KG1 (cell line): ENCODE data around the gene LENG9.
"Not testable (repeated sequence)": the region's sequence is repeated elsewhere in the genome, so short reads cannot be mapped to it uniquely, and the experiment has no call there.

ENCODE experiments used
- DNase-seq: peaks from one replicate; lab custom pipeline; 2025; lab: John Stamatoyannopoulos, UW

LENG9 gene

GRCh38 chr19:54478677-54479266 lies 15.2 kb upstream of the LENG9 start:
- DNase-seq = peak; percentile 45

- no peak for DNase-seq
Observed at GRCh38 chr19:54477650-54478049, 14.1 kb upstream of the LENG9 start.

- DNase-seq = no peak
Observed at GRCh38 chr19:54475706-54476105, 12.1 kb upstream of the LENG9 start.

GRCh38 chr19:54473892-54474372 lies 10.4 kb upstream of the LENG9 start:
- DNase-seq = no peak

DNA sequence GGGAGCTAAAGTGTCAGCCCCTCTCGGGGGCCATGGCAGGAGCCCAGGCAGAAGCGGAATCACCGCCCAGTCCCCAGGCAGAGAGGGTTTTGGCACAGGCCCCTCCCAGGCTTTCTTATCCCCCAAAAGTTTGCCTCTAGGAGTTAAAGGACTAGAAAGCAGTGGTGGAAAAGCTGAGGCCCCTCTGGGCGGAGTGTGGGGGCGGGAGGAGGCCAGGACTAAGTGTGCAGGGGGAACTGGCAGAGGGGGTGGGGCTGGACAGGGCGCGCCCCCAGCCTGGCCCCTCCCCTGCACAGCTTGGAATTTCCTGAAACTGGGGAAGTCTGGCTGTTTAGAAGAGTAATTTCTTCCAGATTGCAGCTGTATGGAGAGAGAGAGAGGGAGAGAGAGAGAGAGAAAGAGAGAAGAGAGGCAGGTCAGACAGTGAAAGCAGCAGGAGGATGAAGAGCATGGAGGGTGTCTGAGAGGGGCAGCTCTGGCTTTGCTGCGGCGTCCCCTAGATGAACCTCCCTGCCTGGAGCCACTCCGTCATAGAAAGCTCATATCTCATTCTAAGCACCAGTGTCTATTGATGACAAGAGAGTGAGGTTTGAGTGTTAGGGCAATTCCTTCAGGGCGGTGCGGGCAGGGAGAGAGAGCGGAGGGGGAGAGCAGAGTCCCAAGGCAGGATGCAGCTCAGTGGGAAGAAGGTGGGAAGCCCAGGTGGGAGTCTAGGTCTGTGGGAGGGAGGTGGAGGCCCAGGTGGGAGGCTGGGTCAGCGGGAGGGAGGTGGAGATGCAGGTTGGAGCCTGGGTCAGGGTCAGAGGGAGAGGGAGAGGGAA lies 9.7 kb upstream of the LENG9 start, which contains the start of gene CDC42EP5:
Gene CDC42EP5, minus strand, starts transcription at position 226 of the 821 bp plus-strand sequence. CDS start 7,749 bp downstream, outside the sequence.
- DNase-seq = no peak

DNA sequence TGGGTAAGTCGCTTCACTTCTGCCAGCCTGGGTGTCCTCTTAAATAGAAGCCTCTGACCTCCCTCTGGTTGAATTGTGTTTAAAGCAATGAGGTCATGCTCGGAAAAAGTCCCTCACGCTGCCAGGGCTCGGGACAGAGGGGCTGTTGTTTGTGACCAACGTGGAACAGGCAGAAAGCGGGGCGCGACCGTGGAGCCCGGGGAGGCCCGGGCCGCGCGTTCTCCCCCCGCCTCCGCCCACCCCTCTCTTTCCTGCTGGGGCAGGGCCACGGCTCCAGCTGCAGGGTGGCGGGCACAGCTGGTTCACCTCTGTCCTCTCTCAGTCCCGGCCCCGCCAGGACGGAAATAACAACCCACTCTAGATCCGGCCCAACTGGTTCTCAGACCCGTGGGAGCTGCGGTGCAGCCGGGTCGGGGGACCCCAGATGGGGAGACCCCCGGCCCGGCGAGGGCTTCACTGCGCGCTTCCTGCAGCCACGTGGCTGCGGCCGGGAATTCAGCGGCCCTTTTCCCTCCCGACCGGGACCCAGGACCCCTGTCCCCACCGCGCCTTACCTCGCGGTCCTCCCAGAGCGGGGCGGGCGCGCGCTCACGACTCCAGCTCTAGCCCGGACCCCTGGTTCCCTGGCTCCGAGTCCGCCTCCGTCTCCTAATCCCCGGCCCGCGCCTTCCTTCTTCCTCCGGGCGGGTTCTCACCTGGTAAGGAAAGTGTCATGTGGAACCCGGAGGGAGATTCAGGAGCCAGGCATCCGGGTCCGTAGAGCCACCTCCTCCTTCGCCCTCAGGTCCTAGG lies 7.6 kb upstream of the LENG9 start:
- DNase-seq = no peak

GRCh38 chr19:54470276-54470887 lies 6.8 kb upstream of the LENG9 start:
- DNase-seq = no peak

DNA sequence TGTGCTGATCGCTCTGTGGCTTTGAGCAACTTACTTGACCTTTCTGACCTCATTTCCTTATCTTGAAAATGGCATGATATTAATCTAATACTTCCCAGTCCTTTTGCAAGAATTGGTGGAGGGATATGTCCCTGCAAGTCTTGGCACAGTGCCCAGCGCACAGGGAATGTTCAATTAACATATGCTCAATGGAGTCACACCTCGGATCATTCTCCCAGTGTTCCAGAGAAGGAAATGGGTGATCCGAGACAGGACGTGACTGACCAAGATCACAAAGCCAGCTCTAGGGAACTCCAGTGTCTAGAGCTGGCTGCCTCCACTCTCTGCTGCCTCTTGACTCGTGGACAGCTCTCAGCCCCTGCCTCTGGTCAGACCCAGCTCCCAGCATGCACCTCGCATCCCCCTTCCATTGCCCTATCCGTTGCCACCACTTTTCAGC lies 5.9 kb upstream of the LENG9 start:
- no peak for DNase-seq

DNA sequence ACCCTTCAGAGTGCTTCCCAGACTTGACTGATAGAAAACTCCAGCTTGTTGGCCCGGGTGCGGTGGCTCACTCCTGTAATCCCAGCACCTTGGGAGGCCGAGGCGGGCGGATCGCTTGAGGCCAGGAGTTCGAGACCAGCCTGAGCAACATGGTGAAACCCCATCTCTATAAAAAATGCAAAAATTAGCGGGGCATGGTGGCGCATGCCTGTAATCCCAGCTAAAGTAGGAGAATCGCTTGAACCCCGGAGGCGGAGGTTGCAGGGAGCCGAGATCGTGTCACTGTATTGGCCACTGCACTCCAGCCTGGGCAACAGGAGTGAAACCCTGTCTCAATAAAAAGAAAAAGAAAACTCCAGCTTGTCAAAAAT lies 2.5 kb upstream of the LENG9 start:
- DNase-seq = not testable (repeated sequence)

DNA sequence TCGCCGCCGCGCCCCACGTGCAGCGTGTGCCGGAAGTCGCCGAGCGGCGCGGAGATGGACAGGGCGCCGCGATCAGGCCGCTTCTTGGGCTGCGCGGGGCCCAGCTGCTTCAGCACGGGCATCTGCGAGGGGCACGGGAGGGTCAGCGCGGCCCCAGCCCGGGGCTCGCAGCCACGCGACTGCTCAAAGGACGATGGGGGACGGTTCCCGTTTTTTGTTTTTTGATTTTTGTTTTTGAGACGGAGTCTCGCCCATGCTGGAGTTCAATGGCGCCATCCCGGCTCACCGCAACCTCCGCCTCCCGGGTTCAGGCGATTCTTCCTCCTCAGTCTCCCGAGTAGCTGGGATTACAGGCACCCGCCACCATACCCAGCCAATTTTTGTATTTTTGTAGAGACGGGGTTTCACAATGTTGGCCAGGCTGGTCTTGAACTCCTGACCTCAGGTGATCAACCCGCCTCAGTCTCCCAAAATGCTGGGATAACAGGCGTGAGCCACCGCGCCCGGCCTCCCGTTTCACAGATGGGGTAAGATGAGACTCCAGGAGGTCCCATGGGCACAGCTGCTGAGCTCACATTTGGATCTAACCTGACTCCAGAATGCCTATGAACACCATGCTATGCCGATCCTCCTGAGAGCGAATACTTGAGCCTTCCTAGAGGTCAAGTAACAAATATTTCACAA lies 2.0 kb upstream of the LENG9 start:
- no peak for DNase-seq

GRCh38 chr19:54464630-54465425 lies 1.2 kb upstream of the LENG9 start:
- peak; percentile 82 for DNase-seq

DNA sequence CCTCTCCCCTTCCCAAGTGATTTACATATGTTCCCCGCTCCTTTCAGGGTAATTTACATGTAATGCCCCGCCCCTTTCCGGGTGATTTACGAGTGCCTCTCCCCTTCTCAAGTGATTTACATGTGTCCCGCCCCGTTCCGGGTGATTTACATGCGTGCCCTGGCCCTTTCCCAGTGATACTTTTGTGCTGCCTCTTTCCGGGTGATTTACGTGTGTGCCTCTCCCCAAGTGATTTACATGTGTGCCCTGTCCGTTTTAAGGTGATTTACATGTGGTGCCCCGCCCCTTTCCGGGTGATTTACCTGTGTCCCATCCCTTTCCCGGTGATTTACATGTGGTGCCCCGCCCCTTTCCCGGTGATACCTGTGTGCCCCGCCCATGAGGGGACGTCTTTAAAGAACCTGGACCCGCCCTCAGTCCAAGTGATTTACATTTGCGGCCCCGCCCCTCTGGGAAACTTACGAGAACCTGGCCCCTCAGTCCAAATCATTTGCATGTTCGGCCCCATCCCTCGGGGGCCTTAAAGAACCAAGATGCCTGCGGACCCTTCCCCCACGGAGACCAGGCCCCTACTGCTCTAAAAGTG lies 559 bp upstream of the LENG9 start:
- DNase-seq = peak; percentile 82

GRCh38 chr19:54462655-54463530 lies 685 bp downstream of the LENG9 start:
- no peak for DNase-seq

- DNase-seq = no peak
Observed at GRCh38 chr19:54462047-54462654, 1.4 kb downstream of the LENG9 start.

DNA sequence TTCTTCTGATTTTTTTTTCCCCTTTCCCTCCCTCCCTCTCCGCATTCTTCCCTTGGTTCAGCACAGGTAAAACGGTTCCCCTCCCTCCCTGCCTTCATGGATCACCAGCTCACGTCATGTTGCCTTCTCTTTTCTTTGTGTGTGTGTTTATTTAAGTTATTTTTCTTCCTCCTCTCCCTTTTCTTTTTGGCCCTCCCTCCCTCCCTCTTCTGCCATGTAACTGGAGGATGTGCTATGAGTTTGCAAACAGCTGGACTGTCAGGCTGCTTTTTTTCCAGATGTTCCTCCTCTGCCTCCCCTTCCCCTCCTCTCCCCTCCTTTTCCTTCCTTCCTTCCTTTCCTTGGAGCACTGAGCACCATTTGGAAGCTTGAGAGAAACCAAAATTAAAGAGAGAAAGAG lies 2.0 kb downstream of the LENG9 start:
- DNase-seq = no peak

GRCh38 chr19:54461210-54461609 lies 2.4 kb downstream of the LENG9 start:
- DNase-seq = no peak

DNA sequence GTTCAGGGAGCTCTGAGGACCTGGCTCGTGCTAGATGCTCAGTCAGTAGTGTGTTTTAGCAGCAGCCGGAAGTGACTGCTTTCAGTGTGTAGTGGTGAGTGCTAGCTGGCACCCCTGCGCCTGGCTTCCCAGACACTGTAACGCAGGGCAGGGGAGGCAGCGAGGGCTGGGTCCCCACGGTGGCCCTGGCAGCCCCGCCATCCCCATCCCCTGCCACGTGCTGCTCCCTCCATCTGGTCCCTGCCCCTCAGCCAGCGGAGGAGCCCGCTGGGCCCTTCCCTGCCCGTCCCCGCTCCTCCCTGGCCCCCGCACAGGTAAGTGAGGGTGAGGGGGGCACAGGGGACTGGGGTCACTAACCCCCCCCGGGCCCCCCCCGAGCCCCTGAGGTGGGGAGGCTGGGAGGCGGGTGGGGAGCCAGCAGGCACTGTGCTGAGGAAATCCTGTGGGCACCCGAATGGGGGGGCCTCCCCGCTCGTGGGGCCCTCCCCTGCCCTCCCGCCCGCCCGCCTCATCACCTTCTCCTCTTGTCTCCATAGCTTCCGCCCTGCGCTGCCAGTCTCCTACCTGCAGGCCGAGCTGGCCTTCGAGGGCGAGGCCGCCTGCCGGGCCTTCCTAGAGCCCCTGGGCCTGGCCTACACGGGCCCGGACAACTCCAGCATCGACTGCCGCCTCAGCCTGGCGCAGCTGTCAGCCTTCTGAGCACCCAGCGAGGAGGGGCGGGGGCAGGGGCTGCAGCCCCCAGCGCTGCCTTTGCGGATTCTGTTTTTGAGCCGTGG lies 3.2 kb downstream of the LENG9 start:
- DNase-seq = no peak
